Measurements from ENCODE around the gene MCL1.

DNA sequence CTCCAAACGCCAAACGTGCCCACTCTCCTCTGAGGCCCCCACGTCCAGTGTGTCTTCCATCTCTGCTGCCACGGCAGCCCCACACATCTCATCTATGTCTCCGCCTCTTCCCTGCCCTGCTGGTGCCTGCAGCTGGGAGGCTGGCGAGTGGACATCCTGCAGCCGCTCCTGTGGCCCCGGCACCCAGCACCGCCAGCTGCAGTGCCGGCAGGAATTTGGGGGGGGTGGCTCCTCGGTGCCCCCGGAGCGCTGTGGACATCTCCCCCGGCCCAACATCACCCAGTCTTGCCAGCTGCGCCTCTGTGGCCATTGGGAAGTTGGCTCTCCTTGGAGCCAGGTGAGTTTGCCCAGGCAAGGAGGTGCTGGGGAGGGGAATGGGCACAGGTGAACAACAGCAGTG, 21.6 kb downstream of the MCL1 start:
- no peak for TF ChIP-seq POLR2AphosphoS5 (IDR thresholded peaks at IDR 0.05)
- TF ChIP-seq, protein P1, sequence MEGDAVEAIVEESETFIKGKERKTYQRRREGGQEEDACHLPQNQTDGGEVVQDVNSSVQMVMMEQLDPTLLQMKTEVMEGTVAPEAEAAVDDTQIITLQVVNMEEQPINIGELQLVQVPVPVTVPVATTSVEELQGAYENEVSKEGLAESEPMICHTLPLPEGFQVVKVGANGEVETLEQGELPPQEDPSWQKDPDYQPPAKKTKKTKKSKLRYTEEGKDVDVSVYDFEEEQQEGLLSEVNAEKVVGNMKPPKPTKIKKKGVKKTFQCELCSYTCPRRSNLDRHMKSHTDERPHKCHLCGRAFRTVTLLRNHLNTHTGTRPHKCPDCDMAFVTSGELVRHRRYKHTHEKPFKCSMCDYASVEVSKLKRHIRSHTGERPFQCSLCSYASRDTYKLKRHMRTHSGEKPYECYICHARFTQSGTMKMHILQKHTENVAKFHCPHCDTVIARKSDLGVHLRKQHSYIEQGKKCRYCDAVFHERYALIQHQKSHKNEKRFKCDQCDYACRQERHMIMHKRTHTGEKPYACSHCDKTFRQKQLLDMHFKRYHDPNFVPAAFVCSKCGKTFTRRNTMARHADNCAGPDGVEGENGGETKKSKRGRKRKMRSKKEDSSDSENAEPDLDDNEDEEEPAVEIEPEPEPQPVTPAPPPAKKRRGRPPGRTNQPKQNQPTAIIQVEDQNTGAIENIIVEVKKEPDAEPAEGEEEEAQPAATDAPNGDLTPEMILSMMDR (IDR thresholded peaks at IDR 0.05): no peak

Measured in prostate gland (tissue), 2 donors.